ENCODE results near the gene ELAC2.

ELAC2 gene

GRCh38 chr17:12966413-12966812 is 51.4 kb downstream of the ELAC2 start:
- no peak for TF ChIP-seq CTCF (conservative IDR thresholded peaks at IDR 0.05; ENCODE audit: low read depth, low read length)
- no peak overlapping the region for H3K4me3 ChIP-seq (ENCODE audit: low read depth, low read length)
- DNase-seq (ENCODE audit: low read depth): no peak

GRCh38 chr17:12965988-12966387 is 51.8 kb downstream of the ELAC2 start:
- TF ChIP-seq CTCF (conservative IDR thresholded peaks at IDR 0.05; ENCODE audit: low read depth, low read length): no peak
- H3K4me3 ChIP-seq (ENCODE audit: low read depth, low read length): no peak overlapping the region
- no peak for DNase-seq (ENCODE audit: low read depth)

- no peak for TF ChIP-seq CTCF (conservative IDR thresholded peaks at IDR 0.05; ENCODE audit: low read depth, low read length)
- H3K4me3 ChIP-seq (ENCODE audit: low read depth, low read length): no peak overlapping the region
- no peak for DNase-seq (ENCODE audit: low read depth)
Observed at GRCh38 chr17:12964840-12965239, 53.0 kb downstream of the ELAC2 start.

- no peak overlapping the region for H3K4me3 ChIP-seq (ENCODE audit: low read depth, low read length)
- TF ChIP-seq CTCF (conservative IDR thresholded peaks at IDR 0.05; ENCODE audit: low read depth, low read length): no peak
- DNase-seq (ENCODE audit: low read depth): no peak
Observed at GRCh38 chr17:12964162-12964561, 53.7 kb downstream of the ELAC2 start.

- TF ChIP-seq CTCF (conservative IDR thresholded peaks at IDR 0.05; ENCODE audit: low read depth, low read length): no peak
- no peak for DNase-seq (ENCODE audit: low read depth)
- H3K4me3 ChIP-seq (ENCODE audit: low read depth, low read length): no peak overlapping the region
Observed at GRCh38 chr17:12963505-12963904, 54.3 kb downstream of the ELAC2 start.

- no peak for DNase-seq (ENCODE audit: low read depth)
- TF ChIP-seq CTCF (conservative IDR thresholded peaks at IDR 0.05; ENCODE audit: low read depth, low read length): no peak
- no peak overlapping the region for H3K4me3 ChIP-seq (ENCODE audit: low read depth, low read length)
Observed at GRCh38 chr17:12961655-12962054, 56.2 kb downstream of the ELAC2 start.

- TF ChIP-seq CTCF (conservative IDR thresholded peaks at IDR 0.05; ENCODE audit: low read depth, low read length): no peak
- DNase-seq (ENCODE audit: low read depth): peak; percentile 34
- H3K4me3 ChIP-seq (ENCODE audit: low read depth, low read length): no peak overlapping the region
Observed at GRCh38 chr17:12959441-12959840, 58.4 kb downstream of the ELAC2 start.

All from choroid plexus epithelial cell (primary cell).